Measurements from ENCODE around the gene SLC25A21.

Gene SLC25A21

DNA sequence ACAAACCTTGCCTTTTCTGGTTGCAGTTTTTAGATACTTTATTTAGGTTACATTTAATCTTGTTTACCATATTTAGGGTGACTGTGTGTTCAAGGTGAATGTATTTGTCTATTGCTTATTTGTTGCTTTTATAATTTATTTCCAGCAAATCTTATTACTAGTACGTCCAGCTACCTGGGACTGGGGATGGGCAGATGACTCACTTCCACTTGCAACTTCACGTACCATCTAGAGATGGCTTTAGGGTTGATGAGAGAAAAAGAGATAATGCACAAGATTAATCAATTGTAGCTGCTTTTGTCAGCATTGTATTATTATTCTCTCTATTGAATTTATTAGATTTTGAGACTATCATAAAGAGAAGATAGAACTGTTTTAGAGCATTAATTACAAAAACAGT is 30.4 kb upstream of the SLC25A21 start:
- H3K36me3 ChIP-seq (ENCODE audit: control insufficient read depth in 1 of 2, insufficient read depth in 2 of 2, low read length in 2 of 2), result peaks cover 0 to 4% of the 10 kb centered on the region in 2 experiments
- peaks cover 2% of the 10 kb centered on the region for H3K79me1 ChIP-seq (ENCODE audit: low read length)
- H2BK5ac ChIP-seq (ENCODE audit: low read depth, low read length, poor library complexity), result no peak overlapping the region
- WGBS (ENCODE audit: extremely low coverage, insufficient coverage, insufficient read length), result no CpG with 5 or more reads among the region's 2 CpGs
- no peak overlapping the region for H2AFZ ChIP-seq (ENCODE audit: insufficient read depth, low read length, poor library complexity)
- no peak overlapping the region for H4K12ac ChIP-seq (ENCODE audit: low read depth, low read length)
- no peak overlapping the region for H3K23ac ChIP-seq (ENCODE audit: low read length)
- no peak overlapping the region for H3K4me3 ChIP-seq (ENCODE audit: low read depth, low read length)
- H3K18ac ChIP-seq (ENCODE audit: low read length), result no peak overlapping the region
- H2BK120ac ChIP-seq (ENCODE audit: insufficient read depth, low read length, poor library complexity), result no peak overlapping the region
- H3K79me2 ChIP-seq (ENCODE audit: control insufficient read depth, insufficient read depth, low read length, poor library complexity), result no peaks in the 10 kb centered on the region
- H3K27ac ChIP-seq (ENCODE audit: low read depth, low read length), result no peak overlapping the region
- H4K91ac ChIP-seq (ENCODE audit: low read depth, low read length), result no peak overlapping the region
- no peak for DNase-seq
- H3K27me3 ChIP-seq (ENCODE audit: insufficient read depth, low read length), result no peaks in the 10 kb centered on the region
- no peak overlapping the region for H3K9ac ChIP-seq (ENCODE audit: low read length)
- H3K14ac ChIP-seq (ENCODE audit: low read length), result no peak overlapping the region
- H3K4me1 ChIP-seq (ENCODE audit: control insufficient read depth in 1 of 2, insufficient read depth in 2 of 2, low read length in 2 of 2), result no peaks in the 10 kb centered on the region
- no peak overlapping the region for H3K4me2 ChIP-seq (ENCODE audit: low read length)
- H3K4ac ChIP-seq (ENCODE audit: low read depth, low read length), result no peak overlapping the region
- H4K8ac ChIP-seq (ENCODE audit: low read depth, low read length), result no peak overlapping the region
- H2BK12ac ChIP-seq (ENCODE audit: low read length), result no peak overlapping the region
- peaks cover 6% of the 10 kb centered on the region for H3K9me3 ChIP-seq (ENCODE audit: insufficient read depth, low read depth, low read length)
- no peak overlapping the region for H2AK5ac ChIP-seq (ENCODE audit: low read length)

DNA sequence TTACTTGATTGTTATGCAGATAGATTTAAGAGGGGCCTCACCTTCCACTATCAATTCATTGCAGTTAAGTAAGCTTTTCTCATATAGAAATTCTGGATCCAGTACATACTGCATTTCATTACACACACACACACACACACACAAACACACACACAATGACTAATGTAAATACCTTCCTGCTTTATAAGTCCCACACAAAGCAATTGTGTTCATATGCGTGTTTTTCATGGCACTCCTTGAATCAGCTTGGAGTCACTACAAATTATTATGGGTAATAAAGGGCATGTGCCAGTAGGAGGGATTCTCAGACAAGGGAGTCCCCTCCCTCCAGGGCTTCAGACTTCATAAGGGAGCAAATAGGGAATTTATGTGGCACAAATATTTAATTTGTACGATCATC is 29.9 kb upstream of the SLC25A21 start:
- H2BK120ac ChIP-seq (ENCODE audit: insufficient read depth, low read length, poor library complexity), result no peak overlapping the region
- no peak overlapping the region for H3K9ac ChIP-seq (ENCODE audit: low read length)
- H3K23ac ChIP-seq (ENCODE audit: low read length), result no peak overlapping the region
- H3K4me3 ChIP-seq (ENCODE audit: low read depth, low read length), result no peak overlapping the region
- H3K27ac ChIP-seq (ENCODE audit: low read depth, low read length), result no peak overlapping the region
- H3K79me2 ChIP-seq (ENCODE audit: control insufficient read depth, insufficient read depth, low read length, poor library complexity), result no peaks in the 10 kb centered on the region
- H3K4me2 ChIP-seq (ENCODE audit: low read length), result no peak overlapping the region
- H2BK5ac ChIP-seq (ENCODE audit: low read depth, low read length, poor library complexity), result no peak overlapping the region
- H2AK5ac ChIP-seq (ENCODE audit: low read length), result no peak overlapping the region
- no peak overlapping the region for H4K8ac ChIP-seq (ENCODE audit: low read depth, low read length)
- H2BK12ac ChIP-seq (ENCODE audit: low read length), result no peak overlapping the region
- peaks cover 5% of the 10 kb centered on the region for H3K79me1 ChIP-seq (ENCODE audit: low read length)
- peaks cover 6% of the 10 kb centered on the region for H3K9me3 ChIP-seq (ENCODE audit: insufficient read depth, low read depth, low read length)
- WGBS (ENCODE audit: extremely low coverage, insufficient coverage, insufficient read length), result no CpG with 5 or more reads among the region's 2 CpGs
- no peak overlapping the region for H3K14ac ChIP-seq (ENCODE audit: low read length)
- H4K91ac ChIP-seq (ENCODE audit: low read depth, low read length), result no peak overlapping the region
- no peak overlapping the region for H4K12ac ChIP-seq (ENCODE audit: low read depth, low read length)
- H2AFZ ChIP-seq (ENCODE audit: insufficient read depth, low read length, poor library complexity), result no peak overlapping the region
- H3K4me1 ChIP-seq (ENCODE audit: control insufficient read depth in 1 of 2, insufficient read depth in 2 of 2, low read length in 2 of 2), result no peaks in the 10 kb centered on the region
- no peak overlapping the region for H3K4ac ChIP-seq (ENCODE audit: low read depth, low read length)
- no peak for DNase-seq
- no peak overlapping the region for H3K18ac ChIP-seq (ENCODE audit: low read length)
- peaks cover 0 to 4% of the 10 kb centered on the region in 2 experiments for H3K36me3 ChIP-seq (ENCODE audit: control insufficient read depth in 1 of 2, insufficient read depth in 2 of 2, low read length in 2 of 2)
- no peaks in the 10 kb centered on the region for H3K27me3 ChIP-seq (ENCODE audit: insufficient read depth, low read length)

DNA sequence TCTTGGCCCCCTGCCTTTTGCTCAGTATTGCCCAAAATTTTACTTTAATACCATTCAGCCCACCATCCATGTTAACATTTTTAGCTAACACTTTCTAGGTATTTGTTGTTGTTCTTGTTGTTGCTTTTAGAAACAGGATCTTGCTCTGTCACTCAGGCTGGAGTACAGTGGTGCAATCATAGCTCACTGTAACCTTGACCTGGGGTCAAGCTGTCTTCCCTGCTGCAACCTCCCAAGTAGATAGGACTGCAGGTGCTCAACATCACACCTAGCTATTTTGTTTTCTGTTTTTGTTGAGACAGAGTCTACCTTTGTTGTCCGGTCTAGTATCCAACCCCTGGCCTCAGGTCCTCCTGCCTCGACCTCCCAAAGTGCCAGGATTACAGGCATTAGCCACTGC is 29.3 kb upstream of the SLC25A21 start:
- Histone ChIP-seq H2AK5ac (ENCODE audit: low read length) (no peak overlapping the region), H4K8ac (ENCODE audit: low read depth, low read length) (no peak overlapping the region), H3K23ac (ENCODE audit: low read length) (no peak overlapping the region), H3K4ac (ENCODE audit: low read depth, low read length) (no peak overlapping the region), H2BK12ac (ENCODE audit: low read length) (no peak overlapping the region), H3K27ac (ENCODE audit: low read depth, low read length) (no peak overlapping the region), H3K79me2 (ENCODE audit: control insufficient read depth, insufficient read depth, low read length, poor library complexity) (no peaks in the 10 kb centered on the region), H3K4me3 (ENCODE audit: low read depth, low read length) (no peak overlapping the region), H4K91ac (ENCODE audit: low read depth, low read length) (no peak overlapping the region), H3K4me1 (ENCODE audit: control insufficient read depth in 1 of 2, insufficient read depth in 2 of 2, low read length in 2 of 2) (peaks cover 0 to under 1% of the 10 kb centered on the region in 2 experiments), H3K18ac (ENCODE audit: low read length) (no peak overlapping the region), H3K9ac (ENCODE audit: low read length) (no peak overlapping the region), H3K4me2 (ENCODE audit: low read length) (no peak overlapping the region), H3K14ac (ENCODE audit: low read length) (no peak overlapping the region), H3K9me3 (ENCODE audit: insufficient read depth, low read depth, low read length) (peaks cover 6% of the 10 kb centered on the region), H2AFZ (ENCODE audit: insufficient read depth, low read length, poor library complexity) (no peak overlapping the region), H3K79me1 (ENCODE audit: low read length) (peaks cover 5% of the 10 kb centered on the region), H3K36me3 (ENCODE audit: control insufficient read depth in 1 of 2, insufficient read depth in 2 of 2, low read length in 2 of 2) (peaks cover 0 to 4% of the 10 kb centered on the region in 2 experiments), H4K12ac (ENCODE audit: low read depth, low read length) (no peak overlapping the region), H2BK120ac (ENCODE audit: insufficient read depth, low read length, poor library complexity) (no peak overlapping the region), H2BK5ac (ENCODE audit: low read depth, low read length, poor library complexity) (no peak overlapping the region), H3K27me3 (ENCODE audit: insufficient read depth, low read length) (no peaks in the 10 kb centered on the region)
- no CpG with 5 or more reads among the region's 2 CpGs for WGBS (ENCODE audit: extremely low coverage, insufficient coverage, insufficient read length)
- DNase-seq, result no peak

DNA sequence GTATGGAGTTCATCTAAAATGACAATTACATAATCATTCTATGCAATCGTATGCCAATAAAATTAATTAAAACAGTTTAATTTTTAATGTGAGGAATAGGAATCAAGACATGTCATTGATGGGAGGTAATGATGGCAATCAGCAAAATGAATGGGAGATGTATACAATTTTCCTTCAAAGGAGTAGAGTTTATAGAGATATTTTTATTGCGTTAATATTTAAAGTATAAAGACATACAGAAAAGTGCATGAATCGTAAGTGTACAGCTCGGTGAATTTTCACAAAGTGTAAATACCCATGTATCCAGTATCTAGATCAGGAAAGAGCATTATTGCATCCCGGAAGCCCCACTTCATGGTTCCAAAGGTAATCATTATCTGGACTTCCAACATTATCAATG is 26.5 kb upstream of the SLC25A21 start:
- H2AFZ ChIP-seq (ENCODE audit: insufficient read depth, low read length, poor library complexity), result no peak overlapping the region
- H3K4me1 ChIP-seq (ENCODE audit: control insufficient read depth in 1 of 2, insufficient read depth in 2 of 2, low read length in 2 of 2), result peaks cover 0 to 3% of the 10 kb centered on the region in 2 experiments
- H2BK12ac ChIP-seq (ENCODE audit: low read length), result no peak overlapping the region
- no peak overlapping the region for H4K12ac ChIP-seq (ENCODE audit: low read depth, low read length)
- H2AK5ac ChIP-seq (ENCODE audit: low read length), result no peak overlapping the region
- H4K8ac ChIP-seq (ENCODE audit: low read depth, low read length), result no peak overlapping the region
- no peak overlapping the region for H3K4ac ChIP-seq (ENCODE audit: low read depth, low read length)
- no peak overlapping the region for H3K9ac ChIP-seq (ENCODE audit: low read length)
- no peak overlapping the region for H2BK5ac ChIP-seq (ENCODE audit: low read depth, low read length, poor library complexity)
- H4K91ac ChIP-seq (ENCODE audit: low read depth, low read length), result no peak overlapping the region
- peaks cover 5% of the 10 kb centered on the region for H3K79me1 ChIP-seq (ENCODE audit: low read length)
- no peak overlapping the region for H3K4me3 ChIP-seq (ENCODE audit: low read depth, low read length)
- H3K36me3 ChIP-seq (ENCODE audit: control insufficient read depth in 1 of 2, insufficient read depth in 2 of 2, low read length in 2 of 2), result no peaks in the 10 kb centered on the region
- H3K18ac ChIP-seq (ENCODE audit: low read length), result no peak overlapping the region
- WGBS (ENCODE audit: extremely low coverage, insufficient coverage, insufficient read length), result 100% methylated on average over 1 of the region's 5 CpGs
- no peak overlapping the region for H2BK120ac ChIP-seq (ENCODE audit: insufficient read depth, low read length, poor library complexity)
- H3K79me2 ChIP-seq (ENCODE audit: control insufficient read depth, insufficient read depth, low read length, poor library complexity), result no peaks in the 10 kb centered on the region
- no peak for DNase-seq
- no peaks in the 10 kb centered on the region for H3K27me3 ChIP-seq (ENCODE audit: insufficient read depth, low read length)
- no peak overlapping the region for H3K14ac ChIP-seq (ENCODE audit: low read length)
- no peak overlapping the region for H3K27ac ChIP-seq (ENCODE audit: low read depth, low read length)
- H3K4me2 ChIP-seq (ENCODE audit: low read length), result no peak overlapping the region
- H3K9me3 ChIP-seq (ENCODE audit: insufficient read depth, low read depth, low read length), result no peaks in the 10 kb centered on the region
- H3K23ac ChIP-seq (ENCODE audit: low read length), result no peak overlapping the region
